Measurements from ENCODE around the gene SLC16A11.
A peak's percentile ranks its signal among the peaks of the same experiment; 100 is the strongest.
"Not testable (repeated sequence)": the region's sequence is repeated elsewhere in the genome, so short reads cannot be mapped to it uniquely, and the experiment has no call there.

Gene SLC16A11, protein sequence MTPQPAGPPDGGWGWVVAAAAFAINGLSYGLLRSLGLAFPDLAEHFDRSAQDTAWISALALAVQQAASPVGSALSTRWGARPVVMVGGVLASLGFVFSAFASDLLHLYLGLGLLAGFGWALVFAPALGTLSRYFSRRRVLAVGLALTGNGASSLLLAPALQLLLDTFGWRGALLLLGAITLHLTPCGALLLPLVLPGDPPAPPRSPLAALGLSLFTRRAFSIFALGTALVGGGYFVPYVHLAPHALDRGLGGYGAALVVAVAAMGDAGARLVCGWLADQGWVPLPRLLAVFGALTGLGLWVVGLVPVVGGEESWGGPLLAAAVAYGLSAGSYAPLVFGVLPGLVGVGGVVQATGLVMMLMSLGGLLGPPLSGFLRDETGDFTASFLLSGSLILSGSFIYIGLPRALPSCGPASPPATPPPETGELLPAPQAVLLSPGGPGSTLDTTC

DNA sequence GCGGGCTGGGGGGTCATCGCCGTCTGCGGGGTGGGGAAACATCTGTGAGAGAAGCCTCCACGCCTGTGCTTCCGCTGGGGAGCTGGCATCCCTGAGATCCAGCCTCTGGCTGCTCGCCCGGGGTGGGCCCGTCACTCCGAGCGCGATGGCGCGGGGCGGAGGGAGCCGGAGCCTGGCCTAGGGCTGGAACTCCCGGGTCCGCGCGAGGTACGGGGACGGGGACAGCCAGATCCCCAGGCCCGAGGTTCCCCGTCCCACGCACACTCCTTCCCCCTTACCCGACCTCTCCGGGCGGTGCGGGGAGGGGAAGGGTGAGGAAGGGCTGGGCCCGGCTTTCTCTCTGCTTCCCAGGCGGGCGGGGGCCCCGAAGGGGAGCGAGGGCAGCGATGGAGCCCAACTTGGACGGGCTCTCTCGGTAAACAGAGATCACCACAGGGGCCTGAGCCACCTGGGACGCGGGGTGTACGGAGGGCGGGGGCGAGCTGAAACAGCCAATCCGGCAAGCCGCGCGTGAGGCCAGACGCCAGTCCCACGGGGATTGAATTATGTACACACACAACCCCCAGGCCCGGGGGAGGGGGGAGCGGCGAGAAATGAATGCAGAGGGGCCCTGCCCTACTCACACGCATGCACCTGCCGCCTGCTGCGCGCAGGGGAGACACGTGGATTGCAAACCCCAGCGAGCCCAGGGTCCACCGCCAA is at the start of gene SLC16A11:
TSS of gene SLC16A11 (minus strand) at position 596 of the 702 bp plus-strand sequence. CDS start at position 17, 579 bp downstream.
- peak in 5 of 10 donors; percentile 28 to 90 (median 82) for DNase-seq
- intact Hi-C loops (cut with DNase I) = no loop called here

DNA sequence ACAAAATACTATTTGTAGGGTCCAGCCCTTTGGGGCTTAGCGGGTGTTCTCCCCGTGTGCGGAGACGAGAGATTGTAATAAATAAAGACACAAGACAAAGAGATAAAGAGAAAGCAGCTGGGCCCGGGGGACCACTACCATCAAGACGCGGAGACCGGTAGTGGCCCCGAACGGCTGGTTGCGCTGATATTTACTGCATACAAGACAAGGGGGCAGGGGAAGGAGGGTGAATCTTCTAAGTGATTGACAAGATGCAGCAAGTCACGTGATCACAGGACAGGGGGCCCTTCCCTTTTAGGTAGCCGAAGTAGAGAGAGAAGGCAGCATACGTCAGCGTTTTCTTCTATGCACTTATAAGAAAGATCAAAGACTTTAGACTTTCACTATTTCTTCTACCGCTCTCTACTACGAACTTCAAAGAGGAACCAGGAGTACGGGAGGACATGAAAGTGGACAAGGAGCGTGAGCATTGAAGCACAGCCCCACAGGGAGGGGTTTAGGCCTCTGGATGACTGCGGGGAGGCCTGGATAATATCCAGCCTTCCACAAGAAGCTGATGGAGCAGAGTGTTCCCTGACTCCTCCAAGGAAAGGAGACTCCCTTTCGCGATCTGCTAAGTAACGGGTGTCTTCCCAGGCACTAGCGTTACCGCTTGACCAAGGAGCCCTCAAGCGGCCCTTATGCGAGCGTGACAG is 47.6 kb upstream of the SLC16A11 start:
- intact Hi-C loops (cut with DNase I); DNase-seq: not testable (repeated sequence)

DNA sequence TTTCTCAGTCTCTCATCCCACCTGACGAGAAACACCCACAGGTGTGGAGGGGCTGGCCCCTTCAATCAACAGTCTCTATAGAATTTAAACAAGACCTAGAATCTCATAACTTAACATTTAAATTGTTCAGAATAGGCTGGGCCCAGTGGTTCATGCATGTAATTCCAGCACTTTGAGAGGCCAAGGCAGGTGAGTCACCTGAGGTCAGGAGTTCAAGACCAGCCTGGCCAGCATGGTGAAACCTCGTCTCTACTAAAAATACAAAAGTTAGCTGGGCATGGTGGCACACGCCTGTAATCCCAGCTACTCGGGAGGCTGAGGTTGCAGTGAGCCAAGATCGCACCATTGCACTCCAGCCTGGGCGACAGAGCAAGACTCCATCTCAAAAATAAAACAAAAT is 45.7 kb upstream of the SLC16A11 start:
- DNase-seq; intact Hi-C loops (cut with DNase I): not testable (repeated sequence)

DNA sequence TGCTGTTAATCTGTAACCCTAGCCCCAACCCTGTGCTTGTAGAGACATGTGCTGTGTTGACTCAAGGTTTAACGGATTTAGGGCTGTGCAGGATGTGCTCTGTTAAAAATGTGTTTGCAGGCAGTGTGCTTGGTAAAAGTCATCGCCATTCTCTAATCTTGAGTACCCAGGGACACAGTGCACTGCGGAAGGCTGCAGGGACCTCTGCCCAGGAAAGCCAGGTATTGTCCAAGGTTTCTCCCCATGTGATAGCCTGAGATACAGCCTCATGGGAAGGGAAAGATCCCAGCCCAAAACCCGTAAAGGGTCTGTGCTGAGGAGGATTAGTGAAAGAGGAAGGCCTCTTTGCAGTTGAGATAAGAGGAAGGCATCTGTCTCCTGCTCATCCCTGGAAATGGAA is 44.5 kb upstream of the SLC16A11 start:
- intact Hi-C loops (cut with DNase I); DNase-seq: not testable (repeated sequence)

DNA sequence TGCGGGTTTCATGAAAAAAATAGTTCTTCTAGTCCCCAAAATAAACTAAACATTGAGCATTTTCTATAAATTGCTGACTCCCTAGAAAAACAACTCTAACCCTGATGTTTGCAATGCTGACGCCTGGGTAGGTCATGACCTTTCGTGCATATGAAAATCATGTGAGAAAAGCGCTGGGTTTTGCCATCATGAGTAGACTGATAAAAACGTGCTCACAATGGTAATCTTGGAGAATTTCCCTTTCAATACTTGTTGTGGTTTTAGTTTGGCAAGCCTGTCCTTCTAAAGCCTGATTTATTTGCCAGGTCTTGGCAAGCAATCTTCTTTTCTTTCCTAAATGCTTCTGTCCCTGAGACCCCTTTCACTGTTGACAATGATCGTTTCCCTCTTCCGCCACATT is 40.2 kb upstream of the SLC16A11 start:
- no peak for DNase-seq
- intact Hi-C loops (cut with DNase I) = no loop called here

DNA sequence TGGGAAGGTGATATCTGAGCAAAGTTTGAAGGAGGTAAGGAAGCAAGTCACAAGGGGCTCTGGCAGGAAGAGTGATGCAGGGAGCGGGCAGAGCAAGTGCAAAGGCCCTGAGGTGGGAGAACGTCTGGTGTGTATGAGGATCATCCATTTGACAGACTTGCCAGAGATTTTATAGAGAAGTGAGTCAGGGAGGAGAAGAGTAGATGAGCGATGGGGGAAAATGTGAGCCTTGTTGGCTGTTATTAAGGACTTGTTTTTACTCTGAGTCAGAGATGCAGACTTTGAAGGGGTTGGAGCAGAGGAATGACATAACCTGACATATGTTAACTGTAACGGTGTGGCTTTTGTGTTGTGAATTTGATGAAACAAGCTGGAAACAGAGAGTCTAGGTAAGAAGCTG is 39.7 kb upstream of the SLC16A11 start:
- intact Hi-C loops (cut with DNase I) = no loop called here
- DNase-seq = no peak

DNA sequence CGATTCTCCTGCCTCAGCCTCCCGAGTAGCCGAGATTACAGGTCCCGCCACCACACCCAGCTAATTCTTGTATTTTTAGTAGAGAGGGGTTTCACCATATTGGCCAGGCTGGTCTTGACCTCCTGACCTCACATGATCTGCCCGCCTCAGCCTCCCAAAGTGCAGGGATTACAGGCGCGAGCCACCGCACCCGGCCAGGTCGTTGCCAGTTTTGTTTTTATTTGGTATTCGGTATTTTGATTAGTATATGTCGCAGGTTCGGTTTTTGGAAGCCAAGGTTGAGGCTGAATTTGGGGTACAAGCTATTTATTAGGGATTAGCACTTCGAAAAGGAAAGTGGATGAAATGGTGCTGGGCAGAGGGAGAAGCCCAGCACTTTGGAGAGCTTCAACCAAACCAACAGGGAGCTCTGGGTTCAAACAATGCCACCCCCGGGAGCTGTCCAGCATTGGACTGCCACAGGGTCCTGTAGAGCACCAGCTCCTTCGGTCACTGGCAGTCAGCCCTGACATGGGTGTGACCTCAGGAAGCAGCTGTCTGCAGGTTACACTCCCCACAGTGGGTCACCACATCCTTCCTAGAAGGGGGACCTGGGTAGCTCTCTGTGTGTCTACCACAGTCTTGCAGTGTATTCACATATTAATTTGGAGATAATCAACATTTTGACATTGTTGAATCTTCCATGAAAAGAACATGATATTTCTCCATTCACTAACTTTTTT is 37.6 kb upstream of the SLC16A11 start:
- no peak for DNase-seq
- intact Hi-C loops (cut with DNase I) = no loop called here

DNA sequence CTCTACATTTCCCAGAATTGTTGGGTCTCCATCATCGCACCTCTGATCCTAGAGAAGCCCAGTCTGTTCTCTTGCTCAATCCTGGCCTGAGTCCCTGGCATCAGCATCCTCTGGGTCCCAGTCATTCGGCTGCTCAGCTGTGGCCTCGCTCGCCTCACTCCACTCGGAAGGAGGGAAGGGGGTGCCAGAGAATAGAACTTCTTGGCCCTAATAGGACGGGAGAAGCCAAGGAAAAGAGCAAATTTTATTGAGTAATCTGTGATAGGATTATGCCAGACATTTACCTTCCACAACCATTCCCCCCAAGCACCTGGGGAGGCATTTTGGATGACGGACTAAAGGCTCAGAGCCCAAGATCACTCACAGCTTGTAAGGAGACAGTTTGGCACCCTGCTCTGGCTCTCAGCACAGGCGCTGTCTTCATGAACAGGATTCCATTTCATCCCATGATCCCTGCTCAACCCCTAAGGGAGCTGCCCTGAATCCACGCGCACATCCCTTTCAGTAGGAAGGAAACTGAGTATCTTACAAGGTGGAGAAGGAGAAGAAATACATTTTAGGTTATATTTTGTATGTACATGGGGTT is 36.7 kb upstream of the SLC16A11 start:
- DNase-seq = no peak
- intact Hi-C loops (cut with DNase I) = no loop called here

DNA sequence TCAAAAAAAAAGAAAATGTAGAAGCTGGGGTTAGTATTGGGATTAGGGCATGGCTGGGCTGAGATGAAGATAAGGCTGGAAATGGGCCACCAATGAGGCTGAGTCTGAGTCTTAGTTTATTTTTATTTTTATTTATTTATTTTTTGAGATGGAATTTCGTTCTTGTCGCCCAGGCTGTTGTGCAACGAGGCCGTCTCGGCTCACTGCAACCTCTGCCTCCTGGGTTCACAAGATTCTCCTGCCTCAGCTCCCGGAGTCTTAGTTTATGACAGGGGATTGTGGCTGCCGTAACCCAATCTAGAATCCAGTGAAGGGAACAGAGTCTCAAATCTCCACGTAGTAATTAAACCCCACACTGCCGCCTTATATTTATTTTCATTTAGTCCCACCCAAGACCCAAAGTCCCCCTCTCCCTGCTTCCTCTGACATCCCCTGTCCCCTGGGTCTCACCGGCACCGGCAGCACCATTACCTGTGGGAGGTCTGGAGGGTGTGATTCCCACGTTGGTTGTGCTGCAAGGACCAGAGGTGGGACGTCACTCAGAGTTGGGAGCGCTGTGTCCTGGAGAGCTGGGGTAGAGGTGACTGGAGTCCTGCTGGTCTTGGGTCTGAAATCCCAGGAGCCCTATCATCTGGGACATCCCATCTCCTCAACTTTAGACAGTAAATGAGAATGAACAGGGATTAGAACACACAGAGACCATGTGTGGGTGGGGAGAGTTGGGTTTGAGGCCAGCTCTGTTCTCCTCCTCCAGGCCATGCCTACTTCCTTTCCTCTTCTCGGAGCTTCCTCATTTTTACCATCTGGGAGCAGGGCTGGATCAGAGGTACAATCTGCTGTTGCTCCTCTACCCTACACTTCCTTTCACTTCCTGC is 35.9 kb upstream of the SLC16A11 start, which contains the start of gene CLEC10A:
TSS of gene CLEC10A (minus strand) at position 671 of the 875 bp plus-strand sequence. CDS start 1,439 bp downstream, outside the sequence.
- peak in 1 of 10 donors; percentile 52 for DNase-seq
- intact Hi-C loops (cut with DNase I) = no loop called here

DNA sequence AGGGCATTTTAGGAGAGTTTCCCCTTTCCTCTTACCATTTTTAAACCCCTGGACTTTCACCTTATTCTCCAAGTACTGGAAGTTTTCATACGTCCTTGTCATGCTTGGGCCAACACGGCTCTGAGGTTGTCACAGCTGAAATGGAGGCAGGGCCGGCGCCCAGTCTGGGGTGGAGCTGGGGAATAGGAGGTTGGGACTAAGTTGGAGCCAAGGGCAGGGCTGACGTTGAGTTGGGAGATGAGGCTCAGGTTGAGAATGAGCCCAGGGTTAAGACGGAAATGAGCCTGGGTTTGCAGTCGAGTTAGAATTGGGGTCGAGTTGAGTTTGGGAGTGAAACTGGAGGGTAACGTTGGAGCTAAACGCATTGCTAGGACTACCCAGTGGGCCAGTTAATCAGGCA is 34.8 kb upstream of the SLC16A11 start:
- intact Hi-C loops (cut with DNase I) = no loop called here
- DNase-seq = no peak

DNA sequence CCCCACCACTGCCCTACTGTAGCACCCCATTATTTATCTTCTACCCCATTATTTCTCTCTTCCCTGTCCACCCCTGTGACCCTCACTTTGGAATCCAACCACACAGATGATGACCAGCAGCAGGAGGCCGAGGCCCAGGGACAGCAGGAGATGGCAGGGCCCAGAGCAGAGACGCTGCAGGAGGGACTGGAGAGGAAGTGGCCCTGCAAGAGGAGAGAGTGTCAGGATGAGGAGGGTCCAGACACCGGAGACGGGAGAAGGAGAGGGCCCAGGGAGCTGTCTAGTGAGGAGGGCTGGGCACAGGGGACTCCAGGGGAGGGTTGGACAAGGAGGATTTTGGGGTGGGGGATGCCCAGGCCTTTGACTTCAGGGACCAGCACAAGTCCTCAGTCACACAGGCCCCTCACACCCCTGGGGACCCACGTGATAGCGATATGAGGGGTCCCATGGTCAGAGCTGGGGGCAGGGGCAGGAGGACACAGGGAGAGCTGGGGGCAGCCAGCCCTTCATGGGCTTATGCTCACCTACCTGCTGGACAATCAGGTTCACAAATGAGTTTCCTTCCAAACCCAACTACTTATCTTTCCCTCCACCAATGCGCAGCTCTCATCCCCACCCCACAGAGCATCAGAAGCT is 34.1 kb upstream of the SLC16A11 start:
- peak in 1 of 10 donors; percentile 77 for DNase-seq
- intact Hi-C loops (cut with DNase I) = no loop called here

DNA sequence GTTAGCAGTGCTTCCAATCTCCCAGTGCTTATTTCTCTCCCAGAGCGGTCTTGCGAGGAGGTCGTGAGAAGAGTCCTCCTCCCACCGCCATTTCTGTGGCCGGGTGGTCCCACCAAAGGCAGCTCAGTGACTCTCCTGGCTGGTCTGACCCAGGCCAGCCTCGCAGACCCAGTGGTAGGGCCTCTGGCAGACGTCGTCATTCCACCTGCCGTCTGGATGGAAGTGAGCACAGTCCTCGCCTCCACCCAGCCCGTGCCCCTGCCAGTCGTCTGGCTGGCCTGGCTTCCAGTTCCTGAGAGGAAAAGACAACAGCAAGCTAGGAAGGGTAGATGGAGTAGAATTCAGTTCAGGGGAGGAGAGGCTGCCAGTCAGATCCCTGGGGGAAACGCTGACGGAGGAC is 31.0 kb upstream of the SLC16A11 start:
- intact Hi-C loops (cut with DNase I) = no loop called here
- DNase-seq = peak in 1 of 10 donors; percentile 75

DNA sequence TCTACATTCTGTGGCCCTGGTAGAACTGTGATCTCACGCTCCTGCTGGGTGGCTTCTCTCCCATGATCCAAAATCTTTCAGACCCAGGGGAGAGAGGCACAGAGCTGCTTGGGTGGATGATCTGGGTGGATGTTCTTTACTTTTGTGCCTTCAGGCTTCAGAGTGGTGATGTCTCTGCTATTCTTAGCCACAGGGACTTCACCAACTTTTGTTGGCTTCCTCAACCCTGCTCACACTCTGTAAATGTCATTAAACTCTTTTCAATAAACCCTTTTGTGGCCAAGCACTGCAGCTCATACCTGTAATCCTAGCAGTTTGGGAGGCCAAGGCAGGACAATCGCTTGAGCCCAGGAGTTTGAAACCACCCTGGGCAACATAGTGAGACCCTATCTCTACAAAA is 28.5 kb upstream of the SLC16A11 start:
- intact Hi-C loops (cut with DNase I) = no loop called here
- no peak for DNase-seq

DNA sequence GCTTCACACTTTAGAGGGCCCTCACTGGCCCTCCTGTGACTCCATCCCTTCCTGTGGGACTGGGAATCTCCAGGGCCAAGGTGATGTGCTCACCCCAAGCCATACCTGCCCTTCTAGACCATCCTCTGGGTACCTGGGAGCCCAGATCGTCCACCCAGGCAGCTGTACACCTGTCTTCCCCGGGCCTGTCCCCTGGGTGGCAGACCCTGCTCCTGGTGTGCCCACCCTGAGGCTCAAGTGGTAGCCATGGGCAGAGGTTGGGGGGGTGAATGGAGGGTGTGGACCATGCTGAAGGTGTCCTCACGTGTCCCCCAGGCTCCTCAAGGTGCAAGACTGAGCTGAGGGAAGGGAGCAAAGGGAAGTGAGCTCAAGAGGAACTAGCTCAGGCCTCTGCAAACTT is 26.8 kb upstream of the SLC16A11 start:
- peak in 1 of 10 donors; percentile 65 for DNase-seq
- intact Hi-C loops (cut with DNase I) = no loop called here

DNA sequence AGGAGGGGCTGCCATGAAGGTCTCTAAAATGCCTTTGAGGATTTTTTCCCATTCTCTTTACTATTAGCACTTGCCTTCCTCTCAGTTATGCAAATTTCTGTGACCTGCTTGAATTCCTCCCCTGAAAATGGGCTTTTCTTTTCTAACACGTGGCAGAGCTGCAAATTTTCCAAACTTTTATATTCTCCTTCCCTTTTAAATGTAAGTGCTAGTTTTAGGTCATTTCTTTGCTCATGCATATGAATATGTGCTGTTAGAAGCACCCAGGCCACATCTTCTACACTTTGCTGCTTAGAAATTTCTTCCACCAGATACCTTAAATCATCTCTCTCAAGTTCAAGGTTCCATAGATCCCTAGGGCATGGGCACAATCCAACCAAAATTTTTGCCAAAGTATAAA is 24.4 kb upstream of the SLC16A11 start:
- intact Hi-C loops (cut with DNase I) = no loop called here
- DNase-seq = no peak

DNA sequence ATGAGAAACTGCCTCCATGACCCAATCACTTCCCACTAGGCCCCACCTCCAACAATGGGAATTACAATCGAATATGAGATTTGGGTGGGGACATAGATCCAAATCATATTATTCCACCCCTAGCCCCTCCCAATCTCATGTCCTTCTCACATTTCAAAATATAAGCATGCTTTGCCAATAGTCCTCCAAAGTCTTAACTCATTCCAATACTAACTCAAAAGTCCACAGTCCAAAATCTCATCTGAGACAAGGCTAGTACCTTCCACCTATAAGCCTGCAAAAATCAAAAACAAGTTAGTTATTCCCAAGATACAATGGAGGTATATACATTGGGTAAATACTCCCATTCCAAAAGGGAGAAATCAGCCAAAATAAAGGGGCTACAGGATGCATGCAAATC is 23.3 kb upstream of the SLC16A11 start:
- no peak for DNase-seq
- intact Hi-C loops (cut with DNase I) = no loop called here

DNA sequence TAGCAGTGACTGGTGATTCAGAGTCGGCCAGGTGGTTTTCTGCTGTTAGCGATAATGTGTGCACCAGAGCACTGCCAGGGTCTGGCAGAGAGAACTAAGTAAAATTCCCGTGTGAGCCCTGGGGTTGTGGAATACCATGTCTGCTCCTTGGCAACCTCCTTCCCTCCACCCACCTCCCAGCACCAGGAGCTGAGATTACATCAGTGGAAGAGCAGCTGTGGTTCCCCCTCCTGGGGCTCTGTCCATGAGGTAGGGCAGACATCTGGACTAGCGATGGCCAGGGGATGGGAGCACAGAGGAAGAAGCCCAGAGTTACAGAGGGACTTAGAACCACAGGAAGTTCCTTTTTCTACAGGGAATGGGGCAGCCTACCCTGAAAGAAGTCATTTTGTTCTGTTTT is 20.4 kb upstream of the SLC16A11 start:
- DNase-seq = peak in 2 of 10 donors; percentile 34 to 86
- intact Hi-C loops (cut with DNase I) = no loop called here

DNA sequence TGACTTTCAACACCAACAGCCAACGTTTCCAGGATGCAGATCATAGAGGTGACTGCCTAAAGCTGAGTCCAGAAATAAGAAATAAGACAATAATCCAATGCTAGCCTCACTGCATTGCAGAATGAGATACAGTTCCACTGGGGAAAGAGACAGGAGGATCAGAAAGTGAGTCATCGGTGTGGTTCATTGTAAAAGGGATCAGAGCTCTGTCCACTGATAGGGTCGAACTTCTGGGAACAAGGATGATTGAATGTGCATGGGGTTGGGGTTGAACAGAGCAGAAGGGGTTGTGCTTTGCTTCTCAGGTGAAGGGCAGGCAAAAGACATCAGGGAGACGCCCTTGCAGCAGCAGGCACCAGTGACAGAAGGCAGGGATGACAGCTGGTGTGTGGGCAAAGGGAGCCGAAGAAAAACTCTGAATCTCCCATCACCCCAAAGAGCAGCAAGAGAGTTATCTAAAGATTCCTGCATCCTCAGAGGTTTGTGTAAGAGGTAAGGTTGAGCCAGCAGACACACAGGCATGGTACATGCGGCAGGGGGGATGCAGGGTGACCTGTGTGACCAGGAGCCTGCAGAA is 19.7 kb upstream of the SLC16A11 start:
- peak in 5 of 10 donors; percentile 18 to 89 (median 59) for DNase-seq
- intact Hi-C loops (cut with DNase I) = no loop called here

All from posterior cingulate gyrus (tissue), 11 donors.